GM20000 (cell line): ENCODE measurements around the gene ADH1C.
"Not testable (repeated sequence)": the region's sequence is repeated elsewhere in the genome, so short reads cannot be mapped to it uniquely, and the experiment has no call there.

Experiments used
- DNase-seq: peaks from one replicate; pipeline ENCODE4 v3.0.0; 2012; ENCODE audit warnings: low spot score
- TF ChIP-seq, protein P1 (sequence below): IDR thresholded peaks from 2 replicates; pipeline ENCODE4 v1.5.1; 2012; ENCODE audit warnings: mild to moderate bottlenecking, control low read depth; ENCODE audit errors: extremely low read depth, missing control alignments

Gene ADH1C

GRCh38 chr4:99383833-99384392, 31.4 kb upstream of the ADH1C start:
- DNase-seq = no peak
- TF ChIP-seq, protein P1, sequence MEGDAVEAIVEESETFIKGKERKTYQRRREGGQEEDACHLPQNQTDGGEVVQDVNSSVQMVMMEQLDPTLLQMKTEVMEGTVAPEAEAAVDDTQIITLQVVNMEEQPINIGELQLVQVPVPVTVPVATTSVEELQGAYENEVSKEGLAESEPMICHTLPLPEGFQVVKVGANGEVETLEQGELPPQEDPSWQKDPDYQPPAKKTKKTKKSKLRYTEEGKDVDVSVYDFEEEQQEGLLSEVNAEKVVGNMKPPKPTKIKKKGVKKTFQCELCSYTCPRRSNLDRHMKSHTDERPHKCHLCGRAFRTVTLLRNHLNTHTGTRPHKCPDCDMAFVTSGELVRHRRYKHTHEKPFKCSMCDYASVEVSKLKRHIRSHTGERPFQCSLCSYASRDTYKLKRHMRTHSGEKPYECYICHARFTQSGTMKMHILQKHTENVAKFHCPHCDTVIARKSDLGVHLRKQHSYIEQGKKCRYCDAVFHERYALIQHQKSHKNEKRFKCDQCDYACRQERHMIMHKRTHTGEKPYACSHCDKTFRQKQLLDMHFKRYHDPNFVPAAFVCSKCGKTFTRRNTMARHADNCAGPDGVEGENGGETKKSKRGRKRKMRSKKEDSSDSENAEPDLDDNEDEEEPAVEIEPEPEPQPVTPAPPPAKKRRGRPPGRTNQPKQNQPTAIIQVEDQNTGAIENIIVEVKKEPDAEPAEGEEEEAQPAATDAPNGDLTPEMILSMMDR = no peak

GRCh38 chr4:99383399-99383798, 30.9 kb upstream of the ADH1C start:
- no peak for DNase-seq

DNA sequence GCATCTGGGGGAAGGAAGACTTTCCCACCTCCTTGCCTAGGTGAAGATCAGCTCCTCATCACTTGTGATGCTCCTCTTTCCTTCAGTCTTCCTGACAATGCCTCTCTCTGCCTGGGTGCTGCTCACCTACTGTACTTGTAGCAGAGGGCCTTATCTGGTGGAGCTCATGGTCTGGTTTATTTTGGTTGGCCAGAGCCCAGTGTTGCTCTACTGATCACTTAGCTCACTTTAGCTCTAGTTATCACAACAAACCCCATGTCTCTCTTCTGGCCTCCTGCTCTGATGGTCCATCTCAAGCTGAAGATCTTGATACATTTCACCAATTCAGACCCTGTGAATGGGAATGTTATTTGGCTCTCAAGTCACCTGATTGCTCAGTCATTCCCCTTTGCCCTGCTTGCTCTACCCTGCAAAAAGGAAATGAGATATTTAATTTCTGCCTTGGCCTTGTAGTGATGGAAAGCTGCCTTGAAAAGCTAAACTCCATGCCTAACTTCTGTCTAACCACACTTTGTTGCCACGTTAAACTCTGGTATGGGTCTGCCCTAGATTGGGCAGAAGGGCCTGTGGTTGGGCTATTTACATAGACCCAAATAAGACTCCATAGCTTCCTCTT, 30.3 kb upstream of the ADH1C start:
- no peak for DNase-seq
- TF ChIP-seq, protein P1 = no peak

More at GRCh38 chr4:99383399-99383798, 30.9 kb upstream of the ADH1C start:
- TF ChIP-seq, protein P1 = no peak

- TF ChIP-seq, protein P1 = no peak
- DNase-seq = no peak
These were observed 29.1 kb upstream of the ADH1C start for GRCh38 chr4:99381588-99382175.

DNA sequence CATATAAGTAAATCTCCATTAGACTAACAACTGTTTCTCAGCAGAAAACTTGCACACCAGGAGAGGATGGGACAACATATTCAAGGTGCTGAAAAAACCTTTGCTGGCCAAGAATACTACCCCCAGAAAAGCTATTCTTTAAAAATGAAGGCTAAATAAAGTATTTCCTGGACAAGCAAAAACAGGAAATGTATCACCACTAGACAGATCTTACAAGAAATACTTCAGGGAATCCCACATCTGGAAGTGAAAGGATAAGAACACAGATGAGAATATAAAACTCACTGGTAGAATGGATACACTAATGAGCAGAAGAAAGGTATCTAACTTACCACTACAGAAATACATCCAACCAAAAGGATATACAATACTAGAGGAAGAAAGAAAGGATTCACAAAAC, 27.0 kb upstream of the ADH1C start:
- no peak for DNase-seq
- TF ChIP-seq, protein P1 = no peak

DNA sequence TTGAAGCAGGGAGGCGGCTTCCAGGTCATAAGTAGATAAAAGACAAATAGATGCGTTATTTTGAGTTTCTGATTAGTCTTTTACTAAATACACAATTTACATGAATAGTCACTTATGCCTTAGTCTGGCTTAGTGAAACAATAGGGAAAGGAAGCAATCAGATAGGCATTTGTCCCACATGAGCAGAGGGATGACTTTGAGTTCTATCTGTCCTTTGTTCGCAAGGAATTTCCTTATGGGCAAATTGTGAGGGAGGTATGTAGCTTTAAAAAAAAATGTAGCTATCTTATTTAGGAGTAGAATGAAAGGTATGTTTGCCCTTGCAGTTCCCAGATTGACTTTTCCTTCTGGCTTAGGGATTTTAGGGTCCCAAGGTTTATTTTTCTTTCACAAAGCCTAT, 26.3 kb upstream of the ADH1C start:
- TF ChIP-seq, protein P1 = no peak
- no peak for DNase-seq

DNA sequence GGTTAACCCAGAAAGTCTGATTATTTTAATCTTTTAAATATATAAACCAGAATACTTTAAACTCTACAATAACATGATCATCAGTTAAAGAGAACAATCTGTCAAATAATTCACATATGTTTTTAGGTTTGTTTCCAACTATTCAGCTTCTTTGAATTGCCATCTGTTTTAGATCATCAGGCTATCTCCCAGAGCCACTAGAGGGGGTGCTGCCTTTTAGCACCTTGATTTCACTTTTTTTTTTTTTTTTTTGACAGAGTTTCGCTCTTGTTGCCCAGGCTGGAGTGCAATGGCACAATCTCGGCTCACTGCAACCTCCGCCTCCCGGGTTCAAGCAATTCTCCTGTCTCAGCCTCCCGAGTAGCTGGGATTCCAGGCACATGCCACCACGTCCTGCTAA, 24.8 kb upstream of the ADH1C start:
- not testable (repeated sequence) for DNase-seq

DNA sequence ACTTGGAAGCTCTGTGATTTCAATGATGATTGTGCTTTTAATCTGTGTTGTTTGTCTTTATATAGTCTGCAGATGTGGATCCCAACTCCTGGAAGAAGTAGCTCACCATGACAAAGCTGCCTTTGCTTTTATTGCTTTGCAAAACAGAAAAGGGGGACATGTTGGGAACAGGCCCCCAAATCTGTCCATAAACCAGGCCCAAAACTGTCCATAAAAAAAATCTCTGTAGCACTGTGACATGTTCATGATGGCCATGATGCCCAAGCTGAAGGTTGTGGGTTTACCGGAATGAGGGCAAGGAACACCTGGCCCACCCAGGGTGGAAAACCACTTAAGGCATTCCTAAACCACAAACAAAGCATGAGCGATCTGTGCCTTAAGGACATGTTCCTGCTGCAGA, 19.9 kb upstream of the ADH1C start:
- DNase-seq = not testable (repeated sequence)

GRCh38 chr4:99367817-99368216, 15.3 kb upstream of the ADH1C start:
- DNase-seq = not testable (repeated sequence)
